Activated CD4-positive, alpha-beta T cell treated with anti-CD3 and anti-CD28 coated beads, Interleukin-10, Interleukin-2, amounts not matched to agents 100 ng/mL and 50 ng/mL, durations not matched to agents 16 hours and 8 hours (primary cell): ENCODE results near the gene ACAP3.

Experiments used
- DNase-seq: peaks from one replicate; pipeline ENCODE4 v3.0.0-alpha.2; 2020

ACAP3 gene

GRCh38 chr1:1298861-1299685 is 8.7 kb downstream of the ACAP3 start:
- DNase-seq, result no peak

- no peak for DNase-seq
These were observed 9.8 kb downstream of the ACAP3 start for GRCh38 chr1:1297802-1298424.

GRCh38 chr1:1296070-1297061 is 11.4 kb downstream of the ACAP3 start:
- no peak for DNase-seq

GRCh38 chr1:1295154-1295923 is 12.4 kb downstream of the ACAP3 start:
- no peak for DNase-seq

- DNase-seq, result no peak
These were observed 13.4 kb downstream of the ACAP3 start for GRCh38 chr1:1294250-1294890.

GRCh38 chr1:1293263-1294249 is 14.2 kb downstream of the ACAP3 start:
- DNase-seq, result no peak

- no peak for DNase-seq
These were observed 14.9 kb downstream of the ACAP3 start for GRCh38 chr1:1292851-1293250.

- no peak for DNase-seq
These were observed 15.3 kb downstream of the ACAP3 start for GRCh38 chr1:1292442-1292779.

GRCh38 chr1:1291548-1292441 is 15.9 kb downstream of the ACAP3 start:
- peak; percentile 52 for DNase-seq

- no peak for DNase-seq
These were observed 16.7 kb downstream of the ACAP3 start for GRCh38 chr1:1291023-1291528.

GRCh38 chr1:1290238-1290731 is 17.4 kb downstream of the ACAP3 start:
- peak; percentile 43 for DNase-seq

GRCh38 chr1:1287288-1288110 is 20.2 kb downstream of the ACAP3 start:
- no peak for DNase-seq

GRCh38 chr1:1286313-1287261 is 21.1 kb downstream of the ACAP3 start:
- no peak for DNase-seq

GRCh38 chr1:1285611-1286311 is 22.0 kb downstream of the ACAP3 start:
- DNase-seq, result no peak

- DNase-seq, result no peak
These were observed 22.6 kb downstream of the ACAP3 start for GRCh38 chr1:1285102-1285571.
